SK-N-MC (cell line): ENCODE measurements around the gene DUT.

Experiments used
- EZH2 ChIP-seq: fragments of 200-600 bp; sonication (generic); IDR thresholded peaks from one replicate; pipeline ENCODE4 v1.6.1; 2017; ENCODE audit warnings: antibody characterized with exemption
- FOXP2 ChIP-seq: optimal IDR thresholded peaks from 2 replicates; pipeline ENCODE3; 2011; ENCODE audit warnings: mild to moderate bottlenecking, moderate library complexity; ENCODE audit not compliant: insufficient read depth; ENCODE audit errors: extremely low read length, control extremely low read depth
- POLR2AphosphoS5 ChIP-seq: IDR thresholded peaks from 2 replicates; pipeline ENCODE4 v1.6.1; 2012; ENCODE audit warnings: mild to moderate bottlenecking, low read depth, low read length, borderline replicate concordance

DNA sequence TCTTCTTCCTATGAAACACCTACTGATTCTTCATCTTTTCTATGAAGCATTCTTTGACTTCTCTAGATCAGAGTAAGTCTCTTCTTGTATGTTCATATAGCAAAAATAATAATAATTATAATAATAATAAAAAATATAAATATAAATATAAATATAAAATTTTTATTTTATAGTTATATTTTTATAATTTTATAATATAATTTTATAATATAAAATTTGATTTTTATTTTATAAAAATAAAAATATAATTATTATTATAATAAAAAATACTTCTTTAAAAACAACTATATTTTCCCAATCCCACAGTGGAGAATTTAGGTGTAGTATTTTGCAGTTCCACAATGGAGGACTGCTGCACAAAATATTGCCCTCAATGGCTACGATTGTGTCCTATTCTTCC lies 34.3 kb downstream of the DUT start:
- TF ChIP-seq EZH2 (no peak), POLR2AphosphoS5 (no peak), FOXP2 (no peak)
